Measurements from ENCODE around the gene FOXA3.

The FOXA3 gene

GRCh38 chr19:45917421-45918091 lies 53.4 kb downstream of the FOXA3 start:
- DNase-seq (ENCODE audit: extremely low spot score): no peak
- no peak for TF ChIP-seq CTCF (IDR thresholded peaks at IDR 0.05; ENCODE audit: control extremely low read depth, extremely low read depth, low read depth, missing control alignments)
- CTCF ChIA-PET: no interaction called here
- POLR2A ChIA-PET: no interaction called here

GRCh38 chr19:45918721-45919120 lies 54.6 kb downstream of the FOXA3 start:
- CTCF ChIA-PET: no interaction called here
- DNase-seq (ENCODE audit: extremely low spot score): no peak
- POLR2A ChIA-PET: no interaction called here
- no peak for TF ChIP-seq CTCF (IDR thresholded peaks at IDR 0.05; ENCODE audit: control extremely low read depth, extremely low read depth, low read depth, missing control alignments)

- ChIA-PET CTCF (no interaction called here), POLR2A (no interaction called here)
- no peak for TF ChIP-seq CTCF (IDR thresholded peaks at IDR 0.05; ENCODE audit: control extremely low read depth, extremely low read depth, low read depth, missing control alignments)
- DNase-seq (ENCODE audit: extremely low spot score): no peak
Measured at GRCh38 chr19:45919678-45920077, 55.6 kb downstream of the FOXA3 start.

GRCh38 chr19:45920458-45920857 lies 56.3 kb downstream of the FOXA3 start:
- TF ChIP-seq CTCF (IDR thresholded peaks at IDR 0.05; ENCODE audit: control extremely low read depth, extremely low read depth, low read depth, missing control alignments): no peak
- ChIA-PET CTCF (no interaction called here), POLR2A (no interaction called here)
- DNase-seq (ENCODE audit: extremely low spot score): no peak

GRCh38 chr19:45922281-45922680 lies 58.2 kb downstream of the FOXA3 start:
- TF ChIP-seq CTCF (IDR thresholded peaks at IDR 0.05; ENCODE audit: control extremely low read depth, extremely low read depth, low read depth, missing control alignments): no peak
- no peak for DNase-seq (ENCODE audit: extremely low spot score)
- CTCF ChIA-PET: no interaction called here
- POLR2A ChIA-PET: no interaction called here

Data from GM10248 (cell line).